ENCODE results near the gene ASTN2.

Gene ASTN2

DNA sequence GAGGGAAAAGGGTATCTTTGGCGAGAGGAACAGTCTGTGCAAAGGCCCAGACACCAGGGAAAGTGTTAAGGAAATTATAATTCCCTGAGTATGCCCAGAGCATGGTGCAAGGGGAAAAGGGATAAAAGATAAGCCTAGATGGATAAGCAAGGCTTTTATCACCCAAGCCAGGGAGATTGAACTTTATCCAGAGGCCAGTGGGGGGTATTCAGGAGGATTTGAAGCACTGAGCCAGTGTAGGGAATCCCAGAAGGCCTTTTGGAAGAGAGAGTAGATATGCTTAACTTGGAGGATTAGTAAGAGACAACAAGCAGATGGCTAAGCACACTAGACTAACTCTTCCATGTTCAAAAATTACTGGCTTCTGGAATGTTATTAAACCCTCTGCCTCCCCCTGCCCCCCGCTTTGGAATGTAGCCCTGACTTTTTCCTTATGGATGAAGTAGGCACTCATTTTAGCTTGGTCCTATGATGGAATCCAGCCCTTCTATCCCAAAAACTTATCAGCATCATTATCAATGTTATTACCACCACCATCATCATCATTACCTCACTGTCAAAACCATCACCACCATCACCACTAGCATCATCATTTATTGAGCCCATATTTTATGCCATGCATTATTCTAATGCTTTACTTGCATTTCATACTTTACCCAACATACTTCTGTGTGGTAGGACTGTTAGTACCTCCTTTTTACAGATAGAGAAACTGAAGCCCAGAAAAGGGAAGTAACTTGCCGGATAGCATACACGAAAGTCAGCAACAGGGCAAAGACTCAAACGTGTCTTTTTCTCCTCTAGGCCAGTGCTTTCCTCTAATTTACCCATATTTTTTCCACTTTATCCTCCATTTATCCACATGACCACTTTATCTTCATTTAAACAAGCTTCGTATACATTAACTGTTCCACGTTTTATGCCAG, 1024.3 kb downstream of the ASTN2 start:
- no peak for TF ChIP-seq CTCF (IDR thresholded peaks at IDR 0.05; ENCODE audit: low read depth, low read length)
- H3K4me3 ChIP-seq (ENCODE audit: low read depth, low read length), result no peak overlapping the region

- TF ChIP-seq CTCF (IDR thresholded peaks at IDR 0.05; ENCODE audit: low read depth, low read length), result no peak
- no peak overlapping the region for H3K4me3 ChIP-seq (ENCODE audit: low read depth, low read length)
Observed at GRCh38 chr9:116389541-116390302, 1025.1 kb downstream of the ASTN2 start.

DNA sequence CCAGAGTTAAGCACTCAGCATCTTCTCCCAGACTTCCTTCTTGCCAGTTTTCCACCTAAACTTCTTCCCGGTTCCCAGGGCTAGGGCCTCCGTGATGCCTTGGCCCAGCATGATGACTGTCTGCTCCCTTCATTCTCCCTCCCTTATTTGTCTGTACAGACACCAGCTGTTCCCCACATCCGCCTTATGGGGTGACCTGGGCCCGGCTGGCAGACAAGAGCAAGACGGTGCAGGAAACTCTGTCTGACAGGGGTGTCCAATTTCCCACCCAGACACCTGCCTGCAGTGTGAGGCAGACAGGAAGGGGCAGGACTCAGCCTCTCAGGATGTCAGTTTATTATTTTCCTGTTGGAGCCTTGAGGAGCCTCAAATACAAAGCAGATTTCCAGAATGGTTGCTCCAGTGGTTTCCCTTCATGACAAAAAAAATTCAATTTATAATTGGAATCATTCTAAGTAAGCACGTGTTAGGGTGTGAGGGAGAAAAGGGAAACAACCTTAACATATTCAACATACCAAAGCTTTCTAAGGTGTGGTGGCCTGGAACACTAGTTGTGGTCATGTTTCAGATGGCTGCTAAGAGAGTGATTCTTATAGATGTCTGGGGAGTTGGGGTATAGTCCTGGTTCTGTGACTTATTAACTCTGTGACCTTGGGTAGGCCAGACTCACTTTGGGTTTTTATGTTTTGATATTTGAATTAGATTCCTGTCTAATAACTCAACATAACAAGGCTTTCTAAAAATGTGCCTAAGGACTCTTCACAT, 1026.7 kb downstream of the ASTN2 start:
- TF ChIP-seq CTCF (IDR thresholded peaks at IDR 0.05; ENCODE audit: low read depth, low read length), result no peak
- no peak overlapping the region for H3K4me3 ChIP-seq (ENCODE audit: low read depth, low read length)

DNA sequence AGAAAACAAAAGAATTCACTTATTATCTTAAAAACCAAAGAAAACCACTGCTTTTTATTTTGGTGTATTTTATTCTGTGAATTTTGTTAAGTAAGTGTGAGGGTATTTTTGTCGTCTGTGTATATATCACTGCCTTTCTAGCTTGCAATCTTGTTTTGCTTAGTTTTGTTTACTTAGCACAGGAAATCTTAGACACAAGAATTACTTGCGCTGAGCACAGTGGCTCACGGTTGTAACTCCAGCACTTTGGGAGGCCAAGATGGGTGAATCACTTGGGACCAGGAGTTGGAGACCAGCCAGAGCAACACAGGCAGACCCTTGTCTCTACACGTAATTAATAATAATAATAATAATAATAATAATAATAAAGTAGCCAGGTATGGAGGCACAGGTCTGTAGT, 1030.9 kb downstream of the ASTN2 start:
- no peak for TF ChIP-seq CTCF (IDR thresholded peaks at IDR 0.05; ENCODE audit: low read depth, low read length)

DNA sequence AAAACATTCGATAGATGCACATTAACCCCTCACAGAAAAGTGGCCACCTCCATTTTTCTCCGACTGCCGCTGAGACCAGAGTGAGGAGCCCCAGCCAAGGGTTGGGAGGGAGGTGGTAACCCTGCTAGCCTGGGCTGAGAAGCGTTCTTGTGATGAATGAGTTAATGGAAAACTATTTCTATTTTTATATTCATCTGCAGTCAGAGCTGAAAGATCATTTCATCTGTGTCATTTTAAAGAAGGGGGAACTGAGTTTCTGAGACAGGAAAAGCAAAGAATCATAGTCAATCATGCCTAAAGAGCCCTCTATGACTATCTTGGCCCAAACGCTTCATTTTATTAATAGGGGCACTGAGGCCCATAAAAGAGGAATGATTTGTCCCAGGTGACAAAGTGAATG, 1031.7 kb downstream of the ASTN2 start:
- TF ChIP-seq CTCF (IDR thresholded peaks at IDR 0.05; ENCODE audit: low read depth, low read length), result no peak
- no peak overlapping the region for H3K4me3 ChIP-seq (ENCODE audit: low read depth, low read length)

More for the DNA sequence above, 1030.9 kb downstream of the ASTN2 start:
- no peak overlapping the region for H3K4me3 ChIP-seq (ENCODE audit: low read depth, low read length)

- no peak for TF ChIP-seq CTCF (IDR thresholded peaks at IDR 0.05; ENCODE audit: low read depth, low read length)
- H3K4me3 ChIP-seq (ENCODE audit: low read depth, low read length), result no peak overlapping the region
Observed at GRCh38 chr9:116382053-116382452, 1032.8 kb downstream of the ASTN2 start.
